ENCODE measurements around the gene TNFAIP1. TPM values are rescaled to one million over a fixed set of nuclear protein-coding genes. Genes with fewer than 3 reads are reported as not detected.

TNFAIP1 gene
- total RNA-seq, 1 experiment from 2014 or later, result 33.4 TPM

DNA sequence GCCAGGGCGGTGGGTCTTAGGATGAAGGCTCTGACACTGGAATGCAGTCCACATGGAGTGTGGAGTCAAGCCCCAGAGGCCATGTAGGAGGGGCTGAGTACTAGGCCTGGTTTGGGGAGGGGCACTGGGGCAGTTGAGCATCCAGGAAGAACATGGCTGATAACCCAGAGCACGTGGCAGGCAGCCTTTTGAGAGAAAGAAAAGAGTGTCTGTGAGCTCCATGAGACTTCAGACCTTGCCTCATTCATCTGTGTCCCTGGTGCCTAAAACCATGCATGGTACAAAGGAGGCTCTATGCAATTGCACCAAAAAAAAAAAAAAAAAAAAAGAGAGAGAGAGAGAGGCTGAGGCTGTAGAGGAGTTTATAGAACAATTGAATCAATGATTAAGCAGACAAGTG, 55.8 kb downstream of the TNFAIP1 start:
- no peaks in the 10 kb centered on the region for H3K27me3 ChIP-seq (ENCODE audit: insufficient read depth, low read length)
- H3K4me2 ChIP-seq (ENCODE audit: low read length), result no peak overlapping the region
- H3K27ac ChIP-seq (ENCODE audit: low read depth, low read length), result no peak overlapping the region
- no TSS peak for BruUV-seq (replicated peaks)
- CTCF ChIA-PET, result no interaction called here
- H3K79me2 ChIP-seq (ENCODE audit: insufficient read depth, low read length), result no peaks in the 10 kb centered on the region
- H3K4me1 ChIP-seq (ENCODE audit: control insufficient read depth in 1 of 2, insufficient read depth in 2 of 2, low read length in 2 of 2), result no peaks in the 10 kb centered on the region
- POLR2A ChIA-PET, result no interaction called here
- H3K36me3 ChIP-seq (ENCODE audit: control insufficient read depth in 1 of 2, insufficient read depth in 2 of 2, low read length in 2 of 2), result no peaks in the 10 kb centered on the region
- no peak for TF ChIP-seq TCF7L2 (IDR thresholded peaks at IDR 0.05; ENCODE audit: borderline replicate concordance, extremely low read depth, insufficient read depth, insufficient read length)
- TF ChIP-seq, protein P1, sequence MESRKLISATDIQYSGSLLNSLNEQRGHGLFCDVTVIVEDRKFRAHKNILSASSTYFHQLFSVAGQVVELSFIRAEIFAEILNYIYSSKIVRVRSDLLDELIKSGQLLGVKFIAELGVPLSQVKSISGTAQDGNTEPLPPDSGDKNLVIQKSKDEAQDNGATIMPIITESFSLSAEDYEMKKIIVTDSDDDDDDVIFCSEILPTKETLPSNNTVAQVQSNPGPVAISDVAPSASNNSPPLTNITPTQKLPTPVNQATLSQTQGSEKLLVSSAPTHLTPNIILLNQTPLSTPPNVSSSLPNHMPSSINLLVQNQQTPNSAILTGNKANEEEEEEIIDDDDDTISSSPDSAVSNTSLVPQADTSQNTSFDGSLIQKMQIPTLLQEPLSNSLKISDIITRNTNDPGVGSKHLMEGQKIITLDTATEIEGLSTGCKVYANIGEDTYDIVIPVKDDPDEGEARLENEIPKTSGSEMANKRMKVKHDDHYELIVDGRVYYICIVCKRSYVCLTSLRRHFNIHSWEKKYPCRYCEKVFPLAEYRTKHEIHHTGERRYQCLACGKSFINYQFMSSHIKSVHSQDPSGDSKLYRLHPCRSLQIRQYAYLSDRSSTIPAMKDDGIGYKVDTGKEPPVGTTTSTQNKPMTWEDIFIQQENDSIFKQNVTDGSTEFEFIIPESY (IDR thresholded peaks at IDR 0.05; ENCODE audit: extremely low read depth, insufficient replicate concordance, low read length), result no peak
- TF ChIP-seq EZH2 (IDR thresholded peaks at IDR 0.05), result no peak
- TF ChIP-seq YY1 (IDR thresholded peaks at IDR 0.05; ENCODE audit: extremely low read depth, insufficient replicate concordance, low read depth, low read length), result no peak
- no peak for TF ChIP-seq ELF1 (IDR thresholded peaks at IDR 0.05; ENCODE audit: borderline replicate concordance, low read depth)
- TF ChIP-seq POLR2A (IDR thresholded peaks at IDR 0.05; ENCODE audit: borderline replicate concordance, extremely low read depth, insufficient read depth, insufficient read length), result no peak
- TF ChIP-seq JUND (IDR thresholded peaks at IDR 0.05), result no peak
- no peak for TF ChIP-seq SIN3A (IDR thresholded peaks at IDR 0.05; ENCODE audit: low read depth)
- ATAC-seq (no peak), DNase-seq (ENCODE audit: low read depth, low spot score) (no peak)
- H3K9me3 ChIP-seq (ENCODE audit: control insufficient read depth in 1 of 2, insufficient read depth in 1 of 2, low read depth in 1 of 2, low read length in 2 of 2), result no peaks in the 10 kb centered on the region
- RAD21 ChIA-PET (ENCODE audit: low non-redundant PET in 1 of 2, low total read pairs in 2 of 2, uncharacterized antibody in 2 of 2, unreplicated experiment in 2 of 2), result no interaction called here
- no peaks in the 10 kb centered on the region for H4K20me1 ChIP-seq (ENCODE audit: insufficient read depth)
- no peak overlapping the region for H2AFZ ChIP-seq (ENCODE audit: low read depth, low read length, poor library complexity, severe bottlenecking)
- no peaks in the 10 kb centered on the region for H3K9me2 ChIP-seq (ENCODE audit: insufficient read depth)
- H3K4me3 ChIP-seq (replicated peaks in 1 of 2; ENCODE audit: low read depth in 1 of 2, low read length in 2 of 2), result no peak overlapping the region
- H3K9ac ChIP-seq (ENCODE audit: low read length), result no peak overlapping the region
- intact Hi-C loops (cut with micrococcal nuclease), result no loop called here

DNA sequence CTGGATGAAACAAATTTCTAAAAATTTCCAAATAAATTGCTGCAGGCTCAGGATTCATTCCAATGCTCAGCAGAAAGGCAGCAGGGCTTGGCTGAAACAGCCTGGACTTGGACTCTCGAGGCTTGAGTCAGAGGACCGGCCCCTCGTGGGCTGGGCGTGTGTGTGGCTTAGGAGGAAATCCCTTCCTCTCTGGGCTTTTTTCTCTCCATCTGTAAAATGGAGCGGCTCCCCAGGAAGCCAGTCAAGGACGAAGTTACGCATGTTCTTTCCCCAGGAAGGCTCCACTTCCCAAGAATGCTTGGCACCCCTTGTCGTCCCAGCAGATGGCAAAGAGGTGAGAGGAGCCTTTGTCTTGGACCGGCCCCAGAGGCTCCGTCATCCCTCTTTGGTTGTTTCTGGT, 56.9 kb downstream of the TNFAIP1 start:
- ChIA-PET RAD21 (ENCODE audit: low non-redundant PET in 1 of 2, low total read pairs in 2 of 2, uncharacterized antibody in 2 of 2, unreplicated experiment in 2 of 2) (no interaction called here), POLR2A (no interaction called here), CTCF (no interaction called here)
- H3K4me3 ChIP-seq (replicated peaks in 1 of 2; ENCODE audit: low read depth in 1 of 2, low read length in 2 of 2), result no peak overlapping the region
- H3K9me3 ChIP-seq (ENCODE audit: control insufficient read depth in 1 of 2, insufficient read depth in 1 of 2, low read depth in 1 of 2, low read length in 2 of 2), result no peaks in the 10 kb centered on the region
- no peak overlapping the region for H3K27ac ChIP-seq (ENCODE audit: low read depth, low read length)
- no TSS peak for BruUV-seq (replicated peaks)
- DNase-seq (ENCODE audit: low read depth, low spot score) (no peak), ATAC-seq (no peak)
- H3K4me2 ChIP-seq (ENCODE audit: low read length), result no peak overlapping the region
- H3K9ac ChIP-seq (ENCODE audit: low read length), result no peak overlapping the region
- H2AFZ ChIP-seq (ENCODE audit: low read depth, low read length, poor library complexity, severe bottlenecking), result no peak overlapping the region
- intact Hi-C loops (cut with micrococcal nuclease), result no loop called here
- no peaks in the 10 kb centered on the region for H3K4me1 ChIP-seq (ENCODE audit: control insufficient read depth in 1 of 2, insufficient read depth in 2 of 2, low read length in 2 of 2)
- H4K20me1 ChIP-seq (ENCODE audit: insufficient read depth), result no peaks in the 10 kb centered on the region
- H3K79me2 ChIP-seq (ENCODE audit: insufficient read depth, low read length), result no peaks in the 10 kb centered on the region
- no peaks in the 10 kb centered on the region for H3K27me3 ChIP-seq (ENCODE audit: insufficient read depth, low read length)
- no peaks in the 10 kb centered on the region for H3K9me2 ChIP-seq (ENCODE audit: insufficient read depth)
- H3K36me3 ChIP-seq (ENCODE audit: control insufficient read depth in 1 of 2, insufficient read depth in 2 of 2, low read length in 2 of 2), result no peaks in the 10 kb centered on the region
- TF ChIP-seq, protein P2, sequence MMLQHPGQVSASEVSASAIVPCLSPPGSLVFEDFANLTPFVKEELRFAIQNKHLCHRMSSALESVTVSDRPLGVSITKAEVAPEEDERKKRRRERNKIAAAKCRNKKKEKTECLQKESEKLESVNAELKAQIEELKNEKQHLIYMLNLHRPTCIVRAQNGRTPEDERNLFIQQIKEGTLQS (IDR thresholded peaks at IDR 0.05), result no peak
- no peak for TF ChIP-seq TCF7L2 (IDR thresholded peaks at IDR 0.05; ENCODE audit: borderline replicate concordance, extremely low read depth, insufficient read depth, insufficient read length)
- no peak for TF ChIP-seq SIN3A (IDR thresholded peaks at IDR 0.05; ENCODE audit: low read depth)
- TF ChIP-seq CEBPB (IDR thresholded peaks at IDR 0.05; ENCODE audit: low read depth), result no peak
- TF ChIP-seq JUND (IDR thresholded peaks at IDR 0.05), result no peak
- TF ChIP-seq EGR1 (IDR thresholded peaks at IDR 0.05; ENCODE audit: low read depth), result no peak
- TF ChIP-seq SP1 (IDR thresholded peaks at IDR 0.05; ENCODE audit: low read depth), result no peak
- TF ChIP-seq CBX3 (IDR thresholded peaks at IDR 0.05; ENCODE audit: low read depth), result no peak
- no peak for TF ChIP-seq ZFX (IDR thresholded peaks at IDR 0.05)
- TF ChIP-seq ELF1 (IDR thresholded peaks at IDR 0.05; ENCODE audit: borderline replicate concordance, low read depth), result no peak
- no peak for TF ChIP-seq ZNF274 (IDR thresholded peaks at IDR 0.05; ENCODE audit: low read depth, low read length)
- no peak for TF ChIP-seq EZH2phosphoT487 (IDR thresholded peaks at IDR 0.05; ENCODE audit: borderline replicate concordance)
- TF ChIP-seq, protein P3, sequence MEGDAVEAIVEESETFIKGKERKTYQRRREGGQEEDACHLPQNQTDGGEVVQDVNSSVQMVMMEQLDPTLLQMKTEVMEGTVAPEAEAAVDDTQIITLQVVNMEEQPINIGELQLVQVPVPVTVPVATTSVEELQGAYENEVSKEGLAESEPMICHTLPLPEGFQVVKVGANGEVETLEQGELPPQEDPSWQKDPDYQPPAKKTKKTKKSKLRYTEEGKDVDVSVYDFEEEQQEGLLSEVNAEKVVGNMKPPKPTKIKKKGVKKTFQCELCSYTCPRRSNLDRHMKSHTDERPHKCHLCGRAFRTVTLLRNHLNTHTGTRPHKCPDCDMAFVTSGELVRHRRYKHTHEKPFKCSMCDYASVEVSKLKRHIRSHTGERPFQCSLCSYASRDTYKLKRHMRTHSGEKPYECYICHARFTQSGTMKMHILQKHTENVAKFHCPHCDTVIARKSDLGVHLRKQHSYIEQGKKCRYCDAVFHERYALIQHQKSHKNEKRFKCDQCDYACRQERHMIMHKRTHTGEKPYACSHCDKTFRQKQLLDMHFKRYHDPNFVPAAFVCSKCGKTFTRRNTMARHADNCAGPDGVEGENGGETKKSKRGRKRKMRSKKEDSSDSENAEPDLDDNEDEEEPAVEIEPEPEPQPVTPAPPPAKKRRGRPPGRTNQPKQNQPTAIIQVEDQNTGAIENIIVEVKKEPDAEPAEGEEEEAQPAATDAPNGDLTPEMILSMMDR (IDR thresholded peaks at IDR 0.05 in 2 of 3, conservative IDR thresholded peaks at IDR 0.05 in 1 of 3; ENCODE audit: borderline replicate concordance in 1 of 3, insufficient read depth in 1 of 3, low read depth in 2 of 3, low read length in 2 of 3), result no peak
- TF ChIP-seq FOSL1 (IDR thresholded peaks at IDR 0.05; ENCODE audit: low read depth), result no peak
- TF ChIP-seq RAD21 (IDR thresholded peaks at IDR 0.05; ENCODE audit: low read depth), result no peak
- no peak for TF ChIP-seq YY1 (IDR thresholded peaks at IDR 0.05; ENCODE audit: extremely low read depth, insufficient replicate concordance, low read depth, low read length)

Data from HCT116 (cell line).